GM12865 (cell line): ENCODE data around the gene ADH5.
"Not testable (repeated sequence)": the region's sequence is repeated elsewhere in the genome, so short reads cannot be mapped to it uniquely, and the experiment has no call there.

Experiments used
- DNase-seq: peaks from one replicate; pipeline ENCODE4 v3.0.0; 2010; ENCODE audit warnings: low read depth
- H3K4me3 ChIP-seq: 2 replicates; pipeline ENCODE4 v1.5.1; 2011; ENCODE audit warnings: mild to moderate bottlenecking, low read depth, low read length, control low read depth
- CTCF ChIP-seq: IDR thresholded peaks from 2 replicates; pipeline ENCODE4 v1.5.1; 2011; ENCODE audit warnings: low read length, control low read depth, low read depth, inconsistent platforms; ENCODE audit not compliant: insufficient read depth; ENCODE audit errors: missing control alignments

ADH5 gene

GRCh38 chr4:99082192-99082591 is 6.4 kb downstream of the ADH5 start:
- no peak overlapping the region for H3K4me3 ChIP-seq
- no peak for TF ChIP-seq CTCF
- DNase-seq = no peak

DNA sequence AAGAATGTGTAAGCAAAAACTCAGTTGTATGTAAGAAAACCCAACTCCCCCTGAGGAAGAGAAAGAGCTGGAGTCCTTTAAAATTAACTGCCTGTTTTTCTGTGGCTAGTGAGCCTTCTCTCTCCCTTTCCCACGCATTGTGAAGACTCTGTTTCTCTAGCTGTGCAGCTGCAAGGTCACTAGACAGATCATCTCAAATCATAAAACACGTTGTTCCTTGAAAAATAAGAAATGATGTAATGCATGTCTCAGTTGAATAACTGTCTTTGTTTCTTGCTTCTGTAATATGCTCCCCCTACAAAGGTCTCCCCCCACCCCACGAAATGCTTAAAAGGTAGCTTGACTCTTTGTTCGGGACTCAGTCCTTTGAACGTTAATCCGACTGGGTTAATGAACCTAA is 7.7 kb downstream of the ADH5 start:
- not testable (repeated sequence) for DNase-seq, H3K4me3 ChIP-seq

GRCh38 chr4:99079625-99080295 is 8.8 kb downstream of the ADH5 start:
- no peak for TF ChIP-seq CTCF
- H3K4me3 ChIP-seq = no peak overlapping the region
- no peak for DNase-seq

DNA sequence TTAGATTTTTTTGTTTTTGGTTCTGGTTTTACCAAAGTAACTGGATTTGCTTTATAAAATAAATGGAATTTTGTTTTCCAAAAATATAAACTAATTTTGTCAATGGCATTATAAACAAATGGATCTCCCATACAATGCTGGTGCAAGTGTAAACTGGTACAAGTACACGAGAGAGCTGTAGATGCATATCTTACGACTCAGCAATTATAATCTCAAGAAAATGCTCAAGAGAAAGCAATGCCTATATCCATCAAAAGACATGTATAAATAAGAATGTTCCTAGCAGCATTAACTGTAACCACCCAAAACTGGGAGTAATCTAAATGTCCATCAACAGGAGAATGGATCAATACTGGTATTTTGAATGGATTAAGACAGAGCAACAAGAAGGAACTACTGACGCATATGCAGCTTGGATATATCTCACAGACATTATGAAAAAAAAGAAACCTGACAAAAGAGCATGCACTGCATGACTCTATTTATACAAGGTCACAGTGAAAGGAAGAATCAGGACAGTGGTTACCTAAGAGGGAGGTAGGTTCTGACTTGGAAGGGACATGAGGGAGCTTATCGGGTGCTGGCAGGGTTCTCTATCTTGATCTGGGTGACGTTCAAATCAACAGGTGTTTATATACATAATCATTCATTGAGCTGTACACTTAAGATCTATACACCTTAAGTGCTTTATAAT is 9.5 kb downstream of the ADH5 start:
- H3K4me3 ChIP-seq = no peak overlapping the region
- no peak for DNase-seq
- TF ChIP-seq CTCF = no peak

- no peak for TF ChIP-seq CTCF
- DNase-seq = no peak
- no peak overlapping the region for H3K4me3 ChIP-seq
Observed at GRCh38 chr4:99078336-99078735, 10.3 kb downstream of the ADH5 start.

DNA sequence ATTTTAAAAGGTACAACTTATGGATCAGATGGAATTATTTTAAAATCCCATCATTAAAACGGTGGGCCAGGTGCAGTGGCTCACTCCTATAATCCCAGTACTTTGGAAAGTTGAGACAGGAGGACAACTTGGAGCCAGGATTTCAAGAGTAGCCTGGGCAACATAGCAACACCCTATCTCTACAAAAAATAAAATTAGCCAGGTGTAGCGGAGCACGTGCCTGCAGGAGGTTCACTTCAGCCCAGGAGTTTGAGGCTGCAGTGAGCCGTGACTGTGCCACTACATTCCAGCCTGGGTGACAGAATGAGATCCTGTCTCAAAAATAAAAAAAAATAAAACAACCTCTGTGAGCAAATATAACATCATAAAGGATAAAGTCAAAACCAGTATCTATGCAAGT is 11.4 kb downstream of the ADH5 start:
- no peak for DNase-seq
- TF ChIP-seq CTCF = no peak
- no peak overlapping the region for H3K4me3 ChIP-seq

DNA sequence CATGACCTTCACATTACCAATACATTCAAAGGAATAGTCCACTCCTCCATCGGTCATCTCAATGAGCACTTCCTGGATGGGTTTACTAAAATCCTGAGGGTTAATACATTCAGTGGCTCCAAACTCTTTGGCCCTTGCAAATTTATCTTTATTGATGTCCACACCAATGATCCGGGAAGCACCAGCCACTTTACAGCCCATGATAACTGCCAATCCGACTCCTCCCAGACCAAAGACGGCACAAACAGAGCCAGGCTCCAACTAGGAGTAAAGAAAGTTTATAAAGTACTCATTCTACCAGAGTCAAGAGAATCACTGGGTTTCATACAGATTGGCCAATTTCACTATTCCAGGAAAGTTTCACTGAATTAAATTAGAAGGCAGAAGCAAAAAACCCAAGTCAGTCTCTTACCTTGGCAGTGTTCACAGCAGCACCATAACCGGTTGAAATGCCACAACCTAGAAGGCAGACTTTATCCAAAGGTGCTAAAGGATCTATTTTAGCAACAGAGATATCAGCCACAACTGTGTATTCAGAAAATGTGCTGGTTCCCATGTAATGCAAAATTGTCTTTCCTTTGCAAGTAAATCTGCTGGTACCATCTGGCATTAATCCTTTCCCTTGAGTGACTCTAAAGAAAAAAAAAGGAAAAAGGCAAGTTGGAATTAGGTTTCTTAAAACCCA is 12.2 kb downstream of the ADH5 start:
- H3K4me3 ChIP-seq = no peak overlapping the region
- no peak for DNase-seq
- no peak for TF ChIP-seq CTCF
